Mucosa of rectum (tissue), 2 donors: ENCODE measurements around the gene ENTPD8.
A peak's percentile ranks its signal among the peaks of the same experiment; 100 is the strongest.
"Not testable (repeated sequence)": the region's sequence is repeated elsewhere in the genome, so short reads cannot be mapped to it uniquely, and the experiment has no call there.

Source experiments
- H3K27ac ChIP-seq, 2 donors: one replicate each; pipeline ENCODE4 v1.7.0; 2013; ENCODE audit warnings: inconsistent platforms in 2 of 2, low read depth in 2 of 2, low read length in 2 of 2
- H3K27me3 ChIP-seq, 2 donors: one replicate each; pipeline ENCODE4 v1.7.0; 2013; ENCODE audit warnings: low read length in 2 of 2; ENCODE audit not compliant: control insufficient read depth in 2 of 2, insufficient read depth in 2 of 2
- H3K36me3 ChIP-seq, 2 donors: one replicate each; pipeline ENCODE4 v1.7.0; 2013; ENCODE audit warnings: low read length in 2 of 2; ENCODE audit not compliant: control insufficient read depth in 2 of 2, insufficient read depth in 2 of 2
- H3K4me1 ChIP-seq, 2 donors: one replicate each; pipeline ENCODE4 v1.7.0; 2013; ENCODE audit warnings: low read length in 2 of 2, mild to moderate bottlenecking in 1 of 2; ENCODE audit not compliant: control insufficient read depth in 2 of 2, insufficient read depth in 2 of 2
- H3K4me3 ChIP-seq, 2 donors: one replicate each; pipeline ENCODE4 v1.7.0; 2013; ENCODE audit warnings: low read length in 2 of 2
- H3K9ac ChIP-seq, 2 donors: one replicate each; pipeline ENCODE4 v1.7.0; 2013; ENCODE audit warnings: low read length in 2 of 2, low read depth in 1 of 2, mild to moderate bottlenecking in 1 of 2
- H3K9me3 ChIP-seq, 2 donors: one replicate each; pipeline ENCODE4 v1.7.0; 2013; ENCODE audit warnings: low read length in 2 of 2; ENCODE audit not compliant: control insufficient read depth in 2 of 2
- donor health status: healthy.
- donor health status: Normal muscosa, but diverticular disease.

ENTPD8 gene

GRCh38 chr9:137392232-137393007 lies 48.7 kb downstream of the ENTPD8 start:
- Histone ChIP-seq H3K27me3 (no peaks in the 10 kb centered on the region), H3K9ac (no peak overlapping the region), H3K4me3 (no peak overlapping the region), H3K36me3 (peaks cover 0 to 2% of the 10 kb centered on the region in 2 donors), H3K27ac (no peak overlapping the region), H3K9me3 (no peaks in the 10 kb centered on the region), H3K4me1 (peaks cover 9% of the 10 kb centered on the region in 2 donors)

- Histone ChIP-seq H3K4me3 (peak overlapping the region in 1 of 2 donors; percentile 50), H3K27ac (peak overlapping the region; percentile 83 to 85), H3K9ac (peak overlapping the region in 1 of 2 donors; percentile 64), H3K4me1 (peaks cover 9% of the 10 kb centered on the region in 2 donors), H3K27me3 (no peaks in the 10 kb centered on the region), H3K36me3 (no peaks in the 10 kb centered on the region), H3K9me3 (no peaks in the 10 kb centered on the region)
These were observed 49.8 kb downstream of the ENTPD8 start for GRCh38 chr9:137391411-137391754.

GRCh38 chr9:137390553-137391410 lies 50.4 kb downstream of the ENTPD8 start:
- no peaks in the 10 kb centered on the region for H3K9me3 ChIP-seq
- peak overlapping the region in 1 of 2 donors; percentile 64 for H3K9ac ChIP-seq
- H3K36me3 ChIP-seq = no peaks in the 10 kb centered on the region
- peak overlapping the region; percentile 83 to 85 for H3K27ac ChIP-seq
- peaks cover 9% of the 10 kb centered on the region in 2 donors for H3K4me1 ChIP-seq
- H3K27me3 ChIP-seq = no peaks in the 10 kb centered on the region
- peak overlapping the region in 1 of 2 donors; percentile 50 for H3K4me3 ChIP-seq

- no peak overlapping the region for H3K4me3 ChIP-seq
- peaks cover 9% of the 10 kb centered on the region in 2 donors for H3K4me1 ChIP-seq
- H3K27ac ChIP-seq = no peak overlapping the region
- no peaks in the 10 kb centered on the region for H3K9me3 ChIP-seq
- H3K36me3 ChIP-seq = no peaks in the 10 kb centered on the region
- no peak overlapping the region for H3K9ac ChIP-seq
- H3K27me3 ChIP-seq = no peaks in the 10 kb centered on the region
These were observed 51.8 kb downstream of the ENTPD8 start for GRCh38 chr9:137389428-137389746.

- Histone ChIP-seq H3K9ac (no peak overlapping the region), H3K9me3 (no peaks in the 10 kb centered on the region), H3K4me1 (peaks cover 9% of the 10 kb centered on the region in 2 donors), H3K27ac (no peak overlapping the region), H3K27me3 (no peaks in the 10 kb centered on the region), H3K4me3 (no peak overlapping the region), H3K36me3 (no peaks in the 10 kb centered on the region)
These were observed 52.3 kb downstream of the ENTPD8 start for GRCh38 chr9:137388589-137389427.

DNA sequence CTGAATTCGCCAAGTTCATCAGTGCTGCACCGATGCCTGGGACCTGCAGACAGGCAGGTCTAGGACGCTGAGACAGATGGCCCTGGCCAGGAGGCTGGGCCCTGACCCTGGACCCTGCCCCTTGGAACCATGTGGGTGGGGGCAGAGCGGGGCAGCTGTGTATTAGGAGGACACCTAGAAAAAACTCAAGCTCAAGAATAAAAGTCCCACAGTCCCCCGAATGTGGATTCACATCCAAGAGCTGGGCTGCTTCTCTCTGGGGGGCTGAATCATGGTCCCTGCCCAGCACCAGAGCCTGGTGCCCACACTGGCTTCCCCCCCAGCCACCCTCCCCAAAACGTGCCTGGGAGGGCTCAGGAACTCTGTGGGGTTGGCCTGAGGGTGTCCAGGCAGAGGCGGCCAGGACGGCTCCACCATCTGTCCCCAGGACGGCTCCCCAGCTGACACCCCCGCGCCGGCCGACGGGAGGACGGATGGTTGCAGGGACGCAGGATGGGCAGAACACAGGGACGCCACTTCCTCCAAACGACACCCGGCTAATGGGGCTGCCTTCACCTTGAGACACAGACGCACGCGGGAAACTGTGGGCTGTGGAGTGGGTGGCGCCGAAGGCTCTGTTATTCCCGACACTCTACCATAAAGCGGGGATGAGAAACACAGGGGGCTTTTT lies 53.1 kb downstream of the ENTPD8 start:
- Histone ChIP-seq H3K4me3 (no peak overlapping the region), H3K9ac (no peak overlapping the region), H3K36me3 (no peaks in the 10 kb centered on the region), H3K4me1 (peaks cover 9% of the 10 kb centered on the region in 2 donors), H3K27ac (peak overlapping the region in 1 of 2 donors; percentile 61), H3K9me3 (no peaks in the 10 kb centered on the region), H3K27me3 (no peaks in the 10 kb centered on the region)

- peak overlapping the region in 1 of 2 donors; percentile 61 for H3K27ac ChIP-seq
- no peak overlapping the region for H3K4me3 ChIP-seq
These were observed 53.9 kb downstream of the ENTPD8 start for GRCh38 chr9:137387114-137387890.

GRCh38 chr9:137386507-137387113 lies 54.5 kb downstream of the ENTPD8 start:
- not testable (repeated sequence) for H3K4me3 ChIP-seq, H3K9ac ChIP-seq, H3K9me3 ChIP-seq, H3K4me1 ChIP-seq, H3K36me3 ChIP-seq, H3K27me3 ChIP-seq
- H3K27ac ChIP-seq = peak overlapping the region in 1 of 2 donors; percentile 61

More at GRCh38 chr9:137387114-137387890, 53.9 kb downstream of the ENTPD8 start:
- Histone ChIP-seq H3K9ac (no peak overlapping the region), H3K4me1 (peaks cover 9% of the 10 kb centered on the region in 2 donors), H3K36me3 (no peaks in the 10 kb centered on the region), H3K27me3 (no peaks in the 10 kb centered on the region), H3K9me3 (no peaks in the 10 kb centered on the region)
